Measurements from ENCODE around the gene RNF217.
A peak's percentile ranks its signal among the peaks of the same experiment; 100 is the strongest.

RNF217 gene

DNA sequence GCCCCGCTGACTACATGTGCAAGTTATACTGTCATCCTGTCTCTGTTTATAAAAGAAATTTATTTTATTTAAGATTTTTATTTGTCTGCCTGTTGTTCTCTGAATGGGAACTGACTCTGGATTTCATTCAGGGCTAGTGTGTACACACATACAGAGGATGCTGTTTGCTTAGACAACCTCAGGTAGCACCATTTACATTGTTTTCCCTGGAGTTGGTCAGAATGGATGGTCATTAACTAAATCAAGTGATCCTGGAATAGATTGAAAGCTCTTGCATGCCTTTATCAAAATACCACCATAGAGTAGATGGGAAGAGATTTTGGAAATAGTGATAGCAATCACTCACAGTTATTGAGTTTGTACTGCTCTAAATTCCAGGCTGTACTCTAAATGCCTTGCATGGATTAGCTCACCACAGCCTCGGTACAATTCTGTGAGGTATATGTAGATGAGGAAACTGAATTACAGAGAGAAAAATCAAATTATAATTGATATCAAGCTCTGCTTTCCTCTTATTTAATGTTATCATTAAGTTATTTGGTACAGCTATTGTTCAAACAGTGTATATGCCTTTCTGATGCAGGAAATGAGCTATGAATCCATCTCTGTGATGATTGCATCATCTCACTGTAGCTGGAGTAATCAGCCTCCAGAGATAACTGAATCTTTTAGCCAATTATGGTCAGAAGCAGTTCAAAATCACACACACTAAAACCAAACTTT, 51.9 kb downstream of the RNF217 start:
- DNase-seq (ENCODE audit: low read depth in 2 of 2): peak; percentile 76 to 81
- H3K4me3 ChIP-seq (replicated peaks in 1 of 2; ENCODE audit: low read depth in 2 of 2, low read length in 2 of 2): no peak overlapping the region
- TF ChIP-seq, protein P1, sequence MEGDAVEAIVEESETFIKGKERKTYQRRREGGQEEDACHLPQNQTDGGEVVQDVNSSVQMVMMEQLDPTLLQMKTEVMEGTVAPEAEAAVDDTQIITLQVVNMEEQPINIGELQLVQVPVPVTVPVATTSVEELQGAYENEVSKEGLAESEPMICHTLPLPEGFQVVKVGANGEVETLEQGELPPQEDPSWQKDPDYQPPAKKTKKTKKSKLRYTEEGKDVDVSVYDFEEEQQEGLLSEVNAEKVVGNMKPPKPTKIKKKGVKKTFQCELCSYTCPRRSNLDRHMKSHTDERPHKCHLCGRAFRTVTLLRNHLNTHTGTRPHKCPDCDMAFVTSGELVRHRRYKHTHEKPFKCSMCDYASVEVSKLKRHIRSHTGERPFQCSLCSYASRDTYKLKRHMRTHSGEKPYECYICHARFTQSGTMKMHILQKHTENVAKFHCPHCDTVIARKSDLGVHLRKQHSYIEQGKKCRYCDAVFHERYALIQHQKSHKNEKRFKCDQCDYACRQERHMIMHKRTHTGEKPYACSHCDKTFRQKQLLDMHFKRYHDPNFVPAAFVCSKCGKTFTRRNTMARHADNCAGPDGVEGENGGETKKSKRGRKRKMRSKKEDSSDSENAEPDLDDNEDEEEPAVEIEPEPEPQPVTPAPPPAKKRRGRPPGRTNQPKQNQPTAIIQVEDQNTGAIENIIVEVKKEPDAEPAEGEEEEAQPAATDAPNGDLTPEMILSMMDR (IDR thresholded peaks at IDR 0.05; ENCODE audit: low read depth, low read length): no peak

DNA sequence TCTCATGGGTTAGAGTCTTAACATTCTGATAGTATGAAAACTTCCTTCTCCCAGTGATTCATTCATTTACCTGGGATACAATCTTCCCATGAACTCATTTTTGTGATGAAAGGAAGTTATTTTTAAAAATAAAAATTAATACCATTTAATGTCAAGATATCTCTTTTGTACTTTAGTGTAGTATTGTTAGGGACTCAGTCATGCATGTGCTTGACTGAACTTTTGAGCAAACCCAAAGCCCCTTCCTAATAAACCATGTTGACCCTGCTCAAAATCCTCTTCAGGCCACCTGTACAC, 52.4 kb downstream of the RNF217 start:
- no peak for DNase-seq (ENCODE audit: low read depth in 2 of 2)
- no peak overlapping the region for H3K4me3 ChIP-seq (replicated peaks in 1 of 2; ENCODE audit: low read depth in 2 of 2, low read length in 2 of 2)
- TF ChIP-seq, protein P1 (IDR thresholded peaks at IDR 0.05; ENCODE audit: low read depth, low read length): no peak

DNA sequence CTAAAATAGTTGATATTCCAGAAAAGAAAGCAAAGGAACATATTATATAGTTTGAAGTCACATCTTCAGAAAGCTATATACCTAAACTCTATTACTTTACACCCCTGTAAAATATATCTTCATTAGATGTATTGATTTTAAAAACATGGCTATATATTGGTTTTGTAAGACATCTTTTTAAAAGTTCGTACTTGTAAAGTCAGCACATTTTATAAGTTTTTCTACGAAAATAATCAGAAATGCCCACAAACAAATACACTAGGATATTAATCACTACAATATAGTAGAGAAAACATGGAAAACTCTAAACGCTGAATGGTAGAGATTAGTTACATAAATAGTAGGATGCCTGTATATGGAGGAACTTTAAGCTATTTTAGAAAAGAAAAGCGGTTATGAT, 52.9 kb downstream of the RNF217 start:
- H3K4me3 ChIP-seq (replicated peaks in 1 of 2; ENCODE audit: low read depth in 2 of 2, low read length in 2 of 2): no peak overlapping the region
- TF ChIP-seq, protein P1 (IDR thresholded peaks at IDR 0.05; ENCODE audit: low read depth, low read length): no peak
- no peak for DNase-seq (ENCODE audit: low read depth in 2 of 2)

DNA sequence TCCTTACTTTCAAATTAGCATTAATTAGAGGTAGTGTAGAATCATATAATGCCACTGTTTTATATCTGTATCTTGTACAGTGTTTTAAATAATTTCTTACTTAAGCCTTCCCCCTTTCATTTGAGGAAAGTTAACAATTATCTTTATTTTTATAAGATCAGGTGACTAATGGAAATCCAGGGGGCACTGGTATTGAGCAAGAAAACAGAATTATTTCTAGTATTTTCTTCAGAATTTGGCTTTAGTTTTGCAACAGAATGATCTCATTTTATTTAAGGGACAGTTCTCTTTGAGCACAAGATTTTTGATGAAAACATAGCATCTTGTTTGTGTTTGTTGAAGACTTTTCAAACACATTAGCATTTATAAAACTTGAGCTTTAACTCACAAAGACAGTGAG, 55.9 kb downstream of the RNF217 start:
- peak; percentile 28 to 56 for DNase-seq (ENCODE audit: low read depth in 2 of 2)
- TF ChIP-seq, protein P1 (IDR thresholded peaks at IDR 0.05; ENCODE audit: low read depth, low read length): no peak
- no peak overlapping the region for H3K4me3 ChIP-seq (replicated peaks in 1 of 2; ENCODE audit: low read depth in 2 of 2, low read length in 2 of 2)

DNA sequence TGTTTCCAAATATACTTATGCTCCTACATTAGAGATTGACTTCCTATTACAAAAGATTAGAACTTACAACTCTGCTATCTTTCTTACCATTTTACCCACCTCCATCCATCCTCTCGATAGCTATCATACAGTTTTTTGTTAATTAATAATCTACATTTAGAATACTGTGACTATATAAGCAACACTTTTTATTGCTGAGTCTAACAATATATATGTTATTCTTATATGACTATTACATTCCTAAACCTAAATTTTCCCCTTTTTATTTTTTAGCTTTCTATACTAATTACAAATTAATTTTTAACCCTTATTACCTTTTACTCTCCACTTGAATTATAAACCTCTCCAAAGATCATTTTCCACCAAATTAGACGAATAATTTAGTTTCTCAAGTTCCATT, 57.0 kb downstream of the RNF217 start:
- H3K4me3 ChIP-seq (replicated peaks in 1 of 2; ENCODE audit: low read depth in 2 of 2, low read length in 2 of 2): no peak overlapping the region
- TF ChIP-seq, protein P1 (IDR thresholded peaks at IDR 0.05; ENCODE audit: low read depth, low read length): no peak
- no peak for DNase-seq (ENCODE audit: low read depth in 2 of 2)

DNA sequence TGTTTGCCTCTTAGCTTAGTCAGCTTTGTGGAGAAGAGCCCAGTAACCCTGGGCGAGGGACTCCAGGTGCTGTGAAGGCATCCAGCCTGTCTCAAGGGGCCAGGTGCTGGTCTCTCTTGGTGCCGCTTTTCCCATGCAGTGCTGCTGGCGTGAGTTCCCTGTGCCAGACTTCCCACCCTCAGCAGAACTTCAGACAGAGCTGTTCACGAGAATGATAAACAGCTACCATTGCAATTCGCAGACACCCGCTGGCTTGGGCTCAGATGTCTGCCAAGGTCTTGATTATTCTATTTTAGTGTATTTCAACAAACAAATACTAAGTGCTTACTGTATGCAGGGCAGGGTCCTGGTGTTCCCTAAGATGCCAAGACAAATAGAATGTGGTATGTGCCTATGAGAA, 57.7 kb downstream of the RNF217 start:
- DNase-seq (ENCODE audit: low read depth in 2 of 2): no peak
- H3K4me3 ChIP-seq (replicated peaks in 1 of 2; ENCODE audit: low read depth in 2 of 2, low read length in 2 of 2): no peak overlapping the region
- TF ChIP-seq, protein P1 (IDR thresholded peaks at IDR 0.05; ENCODE audit: low read depth, low read length): no peak

DNA sequence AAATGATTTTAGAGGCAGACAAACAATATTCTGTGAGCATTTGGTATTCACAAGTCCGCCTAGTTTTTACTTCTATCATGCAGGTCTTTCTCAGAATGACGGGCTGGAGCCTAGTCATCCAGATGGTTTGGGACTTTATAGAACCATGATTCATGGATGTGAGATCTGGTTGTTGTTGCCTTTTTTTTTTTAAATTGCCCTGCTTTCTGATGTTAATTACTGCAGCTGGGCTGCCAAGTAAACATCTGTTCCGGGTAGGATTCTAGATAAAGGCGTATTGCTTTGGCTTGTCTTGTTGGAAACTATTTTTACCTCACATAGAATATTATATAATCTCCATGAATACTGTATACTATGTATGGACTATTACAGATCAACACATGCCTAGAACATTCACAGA, 58.1 kb downstream of the RNF217 start:
- DNase-seq (ENCODE audit: low read depth in 2 of 2): peak; percentile 47 to 61
- no peak overlapping the region for H3K4me3 ChIP-seq (replicated peaks in 1 of 2; ENCODE audit: low read depth in 2 of 2, low read length in 2 of 2)
- TF ChIP-seq, protein P1 (IDR thresholded peaks at IDR 0.05; ENCODE audit: low read depth, low read length): no peak

Data from cardiac fibroblast (primary cell).